Neural progenitor cell (in vitro differentiated cells): Measurements from ENCODE around the gene DDHD1.

Experiments used
- EZH2phosphoT487 ChIP-seq: fragments of 200-600 bp; sonication (generic); IDR thresholded peaks from 2 replicates; pipeline ENCODE4 v1.6.1; 2017; ENCODE audit warnings: antibody characterized with exemption
- TF ChIP-seq, protein P1 (sequence below): fragments of 200-600 bp; sonication (generic); IDR thresholded peaks from 2 replicates; pipeline ENCODE4 v1.5.1; 2017; ENCODE audit warnings: antibody characterized with exemption, mild to moderate bottlenecking

DNA sequence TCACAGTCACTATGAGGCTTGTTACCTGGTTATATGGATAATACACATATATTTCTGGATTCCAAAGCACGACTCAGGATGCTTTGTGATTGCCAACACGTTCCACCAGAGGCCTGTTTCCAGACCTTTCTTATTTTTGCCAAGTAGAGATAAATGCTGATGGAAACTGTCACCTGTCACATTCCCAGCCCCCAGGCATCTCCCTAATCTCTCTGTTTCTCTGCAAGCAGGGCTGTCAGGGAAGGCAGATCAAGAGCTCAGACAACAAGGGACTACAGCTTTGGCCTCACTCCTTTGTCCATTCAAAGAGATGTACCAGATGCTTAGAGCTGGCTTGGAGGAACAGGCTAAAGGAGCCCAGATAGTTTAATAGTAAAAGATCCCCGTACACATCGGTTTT lies 21.8 kb upstream of the DDHD1 start:
- TF ChIP-seq, protein P1, sequence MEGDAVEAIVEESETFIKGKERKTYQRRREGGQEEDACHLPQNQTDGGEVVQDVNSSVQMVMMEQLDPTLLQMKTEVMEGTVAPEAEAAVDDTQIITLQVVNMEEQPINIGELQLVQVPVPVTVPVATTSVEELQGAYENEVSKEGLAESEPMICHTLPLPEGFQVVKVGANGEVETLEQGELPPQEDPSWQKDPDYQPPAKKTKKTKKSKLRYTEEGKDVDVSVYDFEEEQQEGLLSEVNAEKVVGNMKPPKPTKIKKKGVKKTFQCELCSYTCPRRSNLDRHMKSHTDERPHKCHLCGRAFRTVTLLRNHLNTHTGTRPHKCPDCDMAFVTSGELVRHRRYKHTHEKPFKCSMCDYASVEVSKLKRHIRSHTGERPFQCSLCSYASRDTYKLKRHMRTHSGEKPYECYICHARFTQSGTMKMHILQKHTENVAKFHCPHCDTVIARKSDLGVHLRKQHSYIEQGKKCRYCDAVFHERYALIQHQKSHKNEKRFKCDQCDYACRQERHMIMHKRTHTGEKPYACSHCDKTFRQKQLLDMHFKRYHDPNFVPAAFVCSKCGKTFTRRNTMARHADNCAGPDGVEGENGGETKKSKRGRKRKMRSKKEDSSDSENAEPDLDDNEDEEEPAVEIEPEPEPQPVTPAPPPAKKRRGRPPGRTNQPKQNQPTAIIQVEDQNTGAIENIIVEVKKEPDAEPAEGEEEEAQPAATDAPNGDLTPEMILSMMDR = no peak
- TF ChIP-seq EZH2phosphoT487 = no peak
